Glomerular endothelial cell (primary cell): ENCODE measurements around the gene SLC35G6. TPM values are rescaled to one million over a fixed set of nuclear protein-coding genes. Genes with fewer than 3 reads are reported as not detected.
"Not testable (repeated sequence)": the region's sequence is repeated elsewhere in the genome, so short reads cannot be mapped to it uniquely, and the experiment has no call there.

Source experiments
- DNase-seq: peaks from one replicate; pipeline ENCODE4 v3.0.0-alpha.2; 2011; ENCODE audit warnings: low read depth, low spot score; ENCODE audit errors: extremely low read depth
- total RNA-seq: library from RNA; depleted of rRNA; stranded (reverse); fragments of >200 nt; gene quantifications from 2 replicates; pipeline ENCODE4 v1.2.3, GENCODE V29; 2015

Gene SLC35G6
- total RNA-seq, 1 donor from 2014 or later, result not detected

- no peak for DNase-seq
Observed at GRCh38 chr17:7459961-7460545, 21.2 kb upstream of the SLC35G6 start.

GRCh38 chr17:7460850-7461660 lies 20.2 kb upstream of the SLC35G6 start:
- no peak for DNase-seq

- DNase-seq, result no peak
Observed at GRCh38 chr17:7462474-7463371, 18.5 kb upstream of the SLC35G6 start.

- no peak for DNase-seq
Observed at GRCh38 chr17:7463372-7463846, 17.8 kb upstream of the SLC35G6 start.

GRCh38 chr17:7464081-7464480 lies 17.2 kb upstream of the SLC35G6 start:
- no peak for DNase-seq

- DNase-seq, result no peak
Observed at GRCh38 chr17:7465597-7466275, 15.5 kb upstream of the SLC35G6 start.

- no peak for DNase-seq
Observed at GRCh38 chr17:7466318-7466638, 15.0 kb upstream of the SLC35G6 start.

- DNase-seq, result no peak
Observed at GRCh38 chr17:7466639-7467341, 14.5 kb upstream of the SLC35G6 start.

- no peak for DNase-seq
Observed at GRCh38 chr17:7467498-7467897, 13.7 kb upstream of the SLC35G6 start.

- DNase-seq, result no peak
Observed at GRCh38 chr17:7468290-7468689, 13.0 kb upstream of the SLC35G6 start.

- DNase-seq, result no peak
Observed at GRCh38 chr17:7468804-7469389, 12.3 kb upstream of the SLC35G6 start.

GRCh38 chr17:7469843-7470242 lies 11.4 kb upstream of the SLC35G6 start:
- not testable (repeated sequence) for DNase-seq

- DNase-seq, result not testable (repeated sequence)
Observed at GRCh38 chr17:7470457-7470973, 10.7 kb upstream of the SLC35G6 start.

- DNase-seq, result no peak
Observed at GRCh38 chr17:7471729-7472128, 9.5 kb upstream of the SLC35G6 start.

GRCh38 chr17:7474767-7475166 lies 6.5 kb upstream of the SLC35G6 start:
- DNase-seq, result not testable (repeated sequence)

GRCh38 chr17:7475764-7476422 lies 5.4 kb upstream of the SLC35G6 start:
- no peak for DNase-seq

- DNase-seq, result no peak
Observed at GRCh38 chr17:7476494-7476893, 4.8 kb upstream of the SLC35G6 start.

- DNase-seq, result no peak
Observed at GRCh38 chr17:7476951-7477350, 4.3 kb upstream of the SLC35G6 start.
